ENCODE data around the gene GGA1. TPM values are rescaled to one million over a fixed set of nuclear protein-coding genes. Genes with fewer than 3 reads are reported as not detected.

GGA1 gene
- total RNA-seq, 2 donors from 2014 or later = 69.3 to 79.8 TPM

DNA sequence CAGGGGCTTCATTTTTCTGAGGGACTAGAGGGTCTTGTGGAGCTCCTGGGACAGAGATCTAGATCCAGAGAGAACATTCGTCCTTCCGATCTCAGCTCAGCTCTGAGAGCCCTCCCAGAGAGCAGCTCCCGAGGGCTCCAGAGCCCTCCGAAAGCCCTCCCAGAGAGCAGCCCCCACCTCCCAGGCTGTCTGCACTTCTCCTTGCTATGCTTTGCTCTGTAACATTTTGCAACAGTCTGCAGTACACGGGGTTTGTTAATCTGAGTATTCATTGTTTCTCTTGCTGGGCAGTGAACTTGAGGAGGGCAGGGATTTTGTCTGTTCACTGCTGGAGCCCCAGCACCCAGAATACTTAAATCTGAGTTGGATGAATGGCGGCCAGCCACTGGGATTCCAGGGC is 2.6 kb downstream of the GGA1 start:
- Mint-ChIP-seq H3K27me3 (no peaks in the 10 kb centered on the region), H3K4me3 (peak overlapping the region; percentile 97), H3K9me3 (no peaks in the 10 kb centered on the region), H3K36me3 (ENCODE audit: low read depth) (peaks cover 20% of the 10 kb centered on the region), H3K4me1 (peaks cover 5% of the 10 kb centered on the region), H3K27ac (peak overlapping the region; percentile 97)
- no peak for ATAC-seq (replicated peaks)

DNA sequence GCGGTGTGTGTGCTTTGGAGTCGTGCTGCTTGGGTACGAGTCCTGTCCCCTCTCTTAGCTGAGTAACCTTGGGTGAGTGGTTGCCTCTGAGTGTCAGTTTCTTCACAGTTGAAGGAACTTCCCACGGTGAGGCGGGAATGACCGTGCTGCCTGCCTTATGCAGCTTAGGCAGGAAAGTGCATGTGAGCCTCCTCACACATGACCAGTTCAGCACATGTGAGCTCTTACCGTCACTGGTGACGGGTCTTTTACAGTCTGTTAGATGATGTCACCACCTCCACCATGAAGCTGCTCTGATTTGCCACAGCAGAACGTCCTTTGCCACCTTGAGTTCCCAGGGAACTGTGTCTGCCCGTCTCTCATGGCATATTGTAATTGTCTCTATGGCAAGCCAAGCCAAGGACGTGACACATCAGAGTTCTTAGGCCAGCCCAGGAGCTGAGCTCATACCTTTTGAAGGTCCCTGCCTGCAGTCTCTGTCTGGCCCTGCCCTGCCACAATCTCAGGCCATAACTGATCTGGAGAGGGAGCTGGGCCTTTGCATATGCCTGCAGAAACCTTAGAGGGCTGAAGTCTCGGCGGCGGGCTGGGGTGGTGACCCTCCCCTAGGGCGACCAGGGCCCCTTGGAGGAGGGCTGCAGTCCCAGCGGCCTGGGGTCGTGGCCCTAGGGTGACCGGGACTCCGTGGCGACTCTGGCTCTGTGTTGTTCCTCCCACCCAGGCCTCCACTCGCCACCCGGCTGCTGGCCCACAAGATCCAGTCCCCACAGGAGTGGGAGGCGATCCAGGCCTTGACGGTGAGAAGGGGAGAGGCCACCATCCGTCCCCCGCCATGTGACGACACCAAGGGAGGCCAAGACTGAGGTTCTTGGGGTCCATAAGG is 7.8 kb downstream of the GGA1 start:
- Mint-ChIP-seq H3K27me3 (no peaks in the 10 kb centered on the region), H3K27ac (no peak overlapping the region), H3K4me1 (no peaks in the 10 kb centered on the region), H3K9me3 (no peaks in the 10 kb centered on the region), H3K36me3 (ENCODE audit: low read depth) (peaks cover 52% of the 10 kb centered on the region), H3K4me3 (no peak overlapping the region)
- no peak for ATAC-seq (replicated peaks)

DNA sequence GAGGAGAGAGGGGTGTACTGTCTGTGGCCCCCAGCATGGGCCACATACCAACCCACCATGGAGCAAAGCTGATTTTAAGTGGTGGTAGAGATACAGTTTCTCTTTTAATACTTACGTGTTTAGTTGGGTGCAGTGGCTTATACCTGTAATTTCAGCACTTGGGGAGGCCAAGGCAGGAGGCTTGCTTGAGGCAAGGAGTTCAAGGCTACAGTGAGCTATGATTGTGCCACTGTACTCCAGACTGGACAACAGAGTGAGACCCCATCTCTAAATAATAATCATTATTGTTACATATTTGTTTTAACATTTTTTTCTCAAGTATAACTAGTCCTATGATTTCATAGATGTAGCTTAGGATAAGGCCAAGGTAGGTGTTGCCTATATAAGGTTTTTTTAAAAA is 8.8 kb downstream of the GGA1 start:
- no peak for ATAC-seq (replicated peaks)
- H3K27ac Mint-ChIP-seq = no peak overlapping the region
- H3K27me3 Mint-ChIP-seq = no peaks in the 10 kb centered on the region
- no peaks in the 10 kb centered on the region for H3K9me3 Mint-ChIP-seq
- peaks cover 57% of the 10 kb centered on the region for H3K36me3 Mint-ChIP-seq (ENCODE audit: low read depth)
- H3K4me1 Mint-ChIP-seq = no peaks in the 10 kb centered on the region
- no peak overlapping the region for H3K4me3 Mint-ChIP-seq

GRCh38 chr22:37618072-37618656 is 9.5 kb downstream of the GGA1 start:
- H3K9me3 Mint-ChIP-seq = no peaks in the 10 kb centered on the region
- ATAC-seq (replicated peaks) = no peak
- H3K27me3 Mint-ChIP-seq = no peaks in the 10 kb centered on the region
- no peak overlapping the region for H3K27ac Mint-ChIP-seq
- peaks cover 64% of the 10 kb centered on the region for H3K36me3 Mint-ChIP-seq (ENCODE audit: low read depth)
- no peaks in the 10 kb centered on the region for H3K4me1 Mint-ChIP-seq
- no peak overlapping the region for H3K4me3 Mint-ChIP-seq

- Mint-ChIP-seq H3K4me1 (peaks cover 2% of the 10 kb centered on the region), H3K4me3 (no peak overlapping the region), H3K27ac (no peak overlapping the region), H3K9me3 (no peaks in the 10 kb centered on the region), H3K27me3 (no peaks in the 10 kb centered on the region), H3K36me3 (ENCODE audit: low read depth) (peaks cover 67% of the 10 kb centered on the region)
- no peak for ATAC-seq (replicated peaks)
These were observed 10.0 kb downstream of the GGA1 start for GRCh38 chr22:37618674-37619073.

- peaks cover 74% of the 10 kb centered on the region for H3K36me3 Mint-ChIP-seq (ENCODE audit: low read depth)
- H3K4me3 Mint-ChIP-seq = no peak overlapping the region
- peaks cover 6% of the 10 kb centered on the region for H3K4me1 Mint-ChIP-seq
- peak overlapping the region; percentile 25 for H3K27ac Mint-ChIP-seq
- H3K9me3 Mint-ChIP-seq = no peaks in the 10 kb centered on the region
- no peak for ATAC-seq (replicated peaks)
- no peaks in the 10 kb centered on the region for H3K27me3 Mint-ChIP-seq
These were observed 11.4 kb downstream of the GGA1 start for GRCh38 chr22:37619991-37620390.

- peaks cover 78% of the 10 kb centered on the region for H3K36me3 Mint-ChIP-seq (ENCODE audit: low read depth)
- no peak for ATAC-seq (replicated peaks)
- H3K27me3 Mint-ChIP-seq = no peaks in the 10 kb centered on the region
- peaks cover 12% of the 10 kb centered on the region for H3K4me1 Mint-ChIP-seq
- H3K27ac Mint-ChIP-seq = no peak overlapping the region
- H3K9me3 Mint-ChIP-seq = no peaks in the 10 kb centered on the region
- no peak overlapping the region for H3K4me3 Mint-ChIP-seq
These were observed 12.8 kb downstream of the GGA1 start for GRCh38 chr22:37621352-37621860.

DNA sequence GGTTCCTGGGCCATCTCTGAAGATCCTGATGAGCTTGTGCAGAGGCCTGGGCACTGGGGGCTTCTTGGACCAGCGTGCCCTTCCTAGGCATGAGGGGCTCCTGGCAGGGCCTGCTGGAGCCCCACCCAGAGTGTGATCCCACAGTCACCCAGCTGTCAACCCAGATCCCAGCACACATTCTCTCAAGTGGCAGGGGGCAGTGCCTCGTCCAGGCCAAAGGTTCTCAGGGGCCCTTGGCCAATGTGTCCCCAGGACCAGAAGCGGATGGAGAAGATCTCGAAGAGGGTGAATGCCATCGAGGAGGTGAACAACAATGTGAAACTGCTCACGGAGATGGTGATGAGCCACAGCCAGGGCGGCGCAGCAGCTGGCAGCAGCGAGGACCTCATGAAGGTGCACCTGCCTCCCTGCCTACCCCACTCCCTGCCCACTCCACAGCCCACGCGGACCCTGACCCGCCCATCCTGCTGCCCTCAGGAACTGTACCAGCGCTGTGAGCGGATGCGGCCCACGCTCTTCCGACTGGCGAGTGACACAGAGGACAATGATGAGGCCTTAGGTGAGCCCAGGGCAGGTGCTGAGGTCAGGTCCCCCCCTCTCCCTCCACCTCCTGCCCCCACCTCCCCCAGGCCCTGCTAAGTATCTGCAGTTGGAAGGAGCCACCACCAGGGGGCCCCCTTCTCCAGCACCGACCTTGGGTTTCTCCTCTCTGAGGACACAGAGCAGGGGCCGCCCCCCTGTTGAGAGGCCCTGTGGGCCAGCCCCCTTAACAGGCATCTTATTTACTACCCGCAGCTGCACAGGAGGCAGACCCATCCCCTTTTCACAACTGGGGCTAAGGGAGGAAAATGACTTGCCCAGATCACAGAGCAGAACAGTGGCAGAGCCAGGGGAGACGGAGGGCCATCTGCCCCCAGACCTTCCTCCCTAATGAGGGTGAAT is 14.7 kb downstream of the GGA1 start:
- peaks cover 21% of the 10 kb centered on the region for H3K4me1 Mint-ChIP-seq
- peaks cover 62% of the 10 kb centered on the region for H3K36me3 Mint-ChIP-seq (ENCODE audit: low read depth)
- H3K4me3 Mint-ChIP-seq = no peak overlapping the region
- ATAC-seq (replicated peaks) = peak; percentile 80
- H3K9me3 Mint-ChIP-seq = no peaks in the 10 kb centered on the region
- no peaks in the 10 kb centered on the region for H3K27me3 Mint-ChIP-seq
- H3K27ac Mint-ChIP-seq = peak overlapping the region; percentile 93

- peak overlapping the region; percentile 93 for H3K27ac Mint-ChIP-seq
- H3K4me3 Mint-ChIP-seq = no peak overlapping the region
- peaks cover 21% of the 10 kb centered on the region for H3K4me1 Mint-ChIP-seq
- peaks cover 55% of the 10 kb centered on the region for H3K36me3 Mint-ChIP-seq (ENCODE audit: low read depth)
- no peaks in the 10 kb centered on the region for H3K9me3 Mint-ChIP-seq
- no peaks in the 10 kb centered on the region for H3K27me3 Mint-ChIP-seq
- ATAC-seq (replicated peaks) = no peak
These were observed 15.4 kb downstream of the GGA1 start for GRCh38 chr22:37624017-37624365.

GRCh38 chr22:37624876-37625275 is 16.2 kb downstream of the GGA1 start:
- H3K36me3 Mint-ChIP-seq (ENCODE audit: low read depth) = peaks cover 46% of the 10 kb centered on the region
- ATAC-seq (replicated peaks) = no peak
- no peaks in the 10 kb centered on the region for H3K27me3 Mint-ChIP-seq
- peak overlapping the region; percentile 91 for H3K27ac Mint-ChIP-seq
- H3K4me3 Mint-ChIP-seq = peak overlapping the region; percentile 67
- H3K9me3 Mint-ChIP-seq = no peaks in the 10 kb centered on the region
- peaks cover 21% of the 10 kb centered on the region for H3K4me1 Mint-ChIP-seq

- no peaks in the 10 kb centered on the region for H3K27me3 Mint-ChIP-seq
- H3K27ac Mint-ChIP-seq = peak overlapping the region; percentile 91
- H3K4me3 Mint-ChIP-seq = peak overlapping the region; percentile 67
- H3K36me3 Mint-ChIP-seq (ENCODE audit: low read depth) = peaks cover 41% of the 10 kb centered on the region
- ATAC-seq (replicated peaks) = no peak
- peaks cover 21% of the 10 kb centered on the region for H3K4me1 Mint-ChIP-seq
- H3K9me3 Mint-ChIP-seq = no peaks in the 10 kb centered on the region
These were observed 17.1 kb downstream of the GGA1 start for GRCh38 chr22:37625737-37626136.

GRCh38 chr22:37626144-37626543 is 17.5 kb downstream of the GGA1 start:
- no peak for ATAC-seq (replicated peaks)
- Mint-ChIP-seq H3K4me3 (peak overlapping the region; percentile 67), H3K36me3 (ENCODE audit: low read depth) (peaks cover 38% of the 10 kb centered on the region), H3K4me1 (peaks cover 21% of the 10 kb centered on the region), H3K27me3 (no peaks in the 10 kb centered on the region), H3K9me3 (no peaks in the 10 kb centered on the region), H3K27ac (peak overlapping the region; percentile 91)

- Mint-ChIP-seq H3K4me1 (peaks cover 21% of the 10 kb centered on the region), H3K36me3 (ENCODE audit: low read depth) (peaks cover 38% of the 10 kb centered on the region), H3K4me3 (peak overlapping the region; percentile 67), H3K9me3 (no peaks in the 10 kb centered on the region), H3K27ac (peak overlapping the region; percentile 91), H3K27me3 (no peaks in the 10 kb centered on the region)
- no peak for ATAC-seq (replicated peaks)
These were observed 18.0 kb downstream of the GGA1 start for GRCh38 chr22:37626556-37627075.

DNA sequence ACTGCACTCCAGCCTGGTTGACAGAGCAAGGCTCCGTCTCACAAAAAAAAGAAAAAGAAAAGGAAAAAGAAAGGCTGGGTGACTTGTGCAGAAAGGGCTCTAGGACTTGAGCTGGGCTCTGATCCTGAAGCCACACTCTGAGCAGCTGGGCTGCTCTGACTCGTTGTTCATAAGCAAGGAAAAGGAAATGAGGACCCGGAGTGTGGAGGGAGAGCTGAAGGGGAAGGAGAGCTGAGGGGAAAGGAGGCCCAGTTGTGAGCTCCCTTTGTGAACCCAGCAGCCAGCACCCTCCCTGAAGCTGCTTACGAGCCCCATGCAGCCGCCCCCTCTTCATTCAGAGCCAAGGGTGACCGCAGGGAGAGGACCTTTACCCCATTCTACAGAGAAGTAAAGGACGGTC is 18.5 kb downstream of the GGA1 start:
- peaks cover 21% of the 10 kb centered on the region for H3K4me1 Mint-ChIP-seq

More for the DNA sequence above, 18.5 kb downstream of the GGA1 start:
- Mint-ChIP-seq H3K27ac (peak overlapping the region; percentile 91), H3K9me3 (no peaks in the 10 kb centered on the region), H3K27me3 (no peaks in the 10 kb centered on the region), H3K4me3 (peak overlapping the region; percentile 67), H3K36me3 (ENCODE audit: low read depth) (peaks cover 41% of the 10 kb centered on the region)
- ATAC-seq (replicated peaks) = peak; percentile 6

Measured in activated T-helper 17 cell treated with anti-CD3 and anti-CD28 coated beads, Interleukin-2, amount 50 U/mL, for 72 hours (primary cell).